OCI-LY1 (cell line): ENCODE data around the gene CACNA2D3.

Experiments used
- EZH2 ChIP-seq: fragments of 200-600 bp; sonication (generic), shearing (Covaris generic); IDR thresholded peaks from 2 replicates; pipeline ENCODE4 v1.8.0; 2017; ENCODE audit warnings: borderline replicate concordance, mixed run types, mild to moderate bottlenecking, antibody characterized with exemption, low read length, moderate library complexity, mixed read lengths
- TF ChIP-seq, protein P1 (sequence below): fragments of 200-600 bp; sonication (generic), shearing (Covaris generic); IDR thresholded peaks from 2 replicates; pipeline ENCODE4 v1.5.1; 2017; ENCODE audit warnings: mild to moderate bottlenecking, antibody characterized with exemption, low read length, moderate library complexity, mixed read lengths

DNA sequence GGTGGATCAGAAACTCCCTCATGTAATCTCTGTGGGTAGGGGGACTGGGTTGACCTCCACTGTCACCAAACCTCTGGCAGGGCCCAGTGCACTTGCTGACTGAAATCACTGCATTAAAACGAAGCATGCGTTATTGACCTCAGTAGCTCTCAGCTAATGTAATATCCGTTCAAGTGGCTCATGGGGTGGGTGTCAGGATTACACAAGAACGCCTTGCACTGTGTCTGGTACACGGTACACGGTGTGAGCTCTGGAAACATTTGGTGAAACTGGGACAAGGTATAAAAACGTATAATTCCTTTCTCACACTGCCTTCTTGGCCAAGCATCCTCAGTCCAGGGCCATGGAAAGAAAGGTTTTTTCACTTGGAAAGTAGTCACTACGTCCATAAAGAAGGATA lies 793.6 kb downstream of the CACNA2D3 start:
- TF ChIP-seq, protein P1, sequence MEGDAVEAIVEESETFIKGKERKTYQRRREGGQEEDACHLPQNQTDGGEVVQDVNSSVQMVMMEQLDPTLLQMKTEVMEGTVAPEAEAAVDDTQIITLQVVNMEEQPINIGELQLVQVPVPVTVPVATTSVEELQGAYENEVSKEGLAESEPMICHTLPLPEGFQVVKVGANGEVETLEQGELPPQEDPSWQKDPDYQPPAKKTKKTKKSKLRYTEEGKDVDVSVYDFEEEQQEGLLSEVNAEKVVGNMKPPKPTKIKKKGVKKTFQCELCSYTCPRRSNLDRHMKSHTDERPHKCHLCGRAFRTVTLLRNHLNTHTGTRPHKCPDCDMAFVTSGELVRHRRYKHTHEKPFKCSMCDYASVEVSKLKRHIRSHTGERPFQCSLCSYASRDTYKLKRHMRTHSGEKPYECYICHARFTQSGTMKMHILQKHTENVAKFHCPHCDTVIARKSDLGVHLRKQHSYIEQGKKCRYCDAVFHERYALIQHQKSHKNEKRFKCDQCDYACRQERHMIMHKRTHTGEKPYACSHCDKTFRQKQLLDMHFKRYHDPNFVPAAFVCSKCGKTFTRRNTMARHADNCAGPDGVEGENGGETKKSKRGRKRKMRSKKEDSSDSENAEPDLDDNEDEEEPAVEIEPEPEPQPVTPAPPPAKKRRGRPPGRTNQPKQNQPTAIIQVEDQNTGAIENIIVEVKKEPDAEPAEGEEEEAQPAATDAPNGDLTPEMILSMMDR: no peak
- no peak for TF ChIP-seq EZH2
